ENCODE results near the gene SMYD2. TPM values are rescaled to one million over a fixed set of nuclear protein-coding genes. Genes with fewer than 3 reads are reported as not detected.

Gene SMYD2
- total and polyA plus RNA-seq, 2 donors (not counting 3 experiments of a cell fraction or from before 2014, with no cell fraction given): 8.0 to 20.9 TPM

- Histone ChIP-seq H2AFZ (ENCODE audit: low read depth, low read length) (no peak overlapping the region), H4K20me1 (replicated peaks; ENCODE audit: control insufficient read depth, extremely low read depth, insufficient read depth, low read length) (no peaks in the 10 kb centered on the region), H3K9ac (replicated peaks; ENCODE audit: extremely low read depth, insufficient read depth, low read length) (no peak overlapping the region), H3K36me3 (ENCODE audit: control insufficient read depth in 2 of 2, extremely low read depth in 1 of 2, insufficient read depth in 2 of 2, low read length in 2 of 2) (no peaks in the 10 kb centered on the region), H3K27me3 (ENCODE audit: control insufficient read depth in 2 of 2, insufficient read depth in 2 of 2, low read length in 2 of 2) (no peaks in the 10 kb centered on the region), H3K4me3 (replicated peaks in 1 of 3; ENCODE audit: insufficient read depth in 1 of 3, low read depth in 1 of 3, low read length in 3 of 3) (no peak overlapping the region), H3K9me1 (replicated peaks; ENCODE audit: control insufficient read depth, extremely low read depth, insufficient read depth, low read length) (no peaks in the 10 kb centered on the region), H3K4me1 (ENCODE audit: control insufficient read depth, extremely low read depth, insufficient read depth, low read length) (peaks cover 2% of the 10 kb centered on the region), H3K9me3 (replicated peaks; ENCODE audit: control insufficient read depth, insufficient read depth, low read length) (no peaks in the 10 kb centered on the region), H3K4me2 (ENCODE audit: insufficient read depth, low read length) (no peak overlapping the region), H3K27ac (ENCODE audit: insufficient read depth, low read depth, low read length) (no peak overlapping the region), H3K79me2 (ENCODE audit: control insufficient read depth, insufficient read depth, low read length) (no peaks in the 10 kb centered on the region)
- POLR2A ChIA-PET: no interaction called here
- dilution Hi-C loops (cut with MboI; ENCODE audit: extremely low pct_ligation_motif_present, low sequenced_read_pairs): no loop called here
- TF ChIP-seq CTCF (IDR thresholded peaks at IDR 0.05; ENCODE audit: extremely low read depth in 1 of 2, insufficient read depth in 1 of 2, low read depth in 1 of 2, low read length in 2 of 2) (no peak), JUN (IDR thresholded peaks at IDR 0.05; ENCODE audit: borderline replicate concordance, insufficient read depth, insufficient read length, low read depth) (no peak), EZH2 (IDR thresholded peaks at IDR 0.05; ENCODE audit: borderline replicate concordance, low read depth, low read length, severe bottlenecking) (no peak), MYC (IDR thresholded peaks at IDR 0.05; ENCODE audit: low read depth, low read length) (no peak), POLR2AphosphoS5 (IDR thresholded peaks at IDR 0.05; ENCODE audit: insufficient read depth, low read depth, low read length) (no peak), FOS (IDR thresholded peaks at IDR 0.05; ENCODE audit: borderline replicate concordance, insufficient read depth, low read length) (no peak), GATA2 (IDR thresholded peaks at IDR 0.05; ENCODE audit: insufficient read depth, insufficient read length, low read depth, low read length) (no peak), MAX (IDR thresholded peaks at IDR 0.05; ENCODE audit: insufficient read depth, insufficient read length) (no peak), POLR2A (IDR thresholded peaks at IDR 0.05; ENCODE audit: low read depth, low read length) (no peak)
- DNase-seq (ENCODE audit: low read depth, low spot score) (peak; percentile 24), FAIRE-seq (no peak)
- intact Hi-C loops (cut with micrococcal nuclease): no loop called here
- BruUV-seq (replicated peaks): no TSS peak
- CTCF ChIA-PET: interaction anchor here (0.8 to 2.1 kb wide), 2 partner anchors 38 to 44 kb away, joined by 3 to 5 read pairs; no protein-coding TSS in a partner anchor
These were observed 8.8 kb downstream of the SMYD2 start for GRCh38 chr1:214289574-214290272.
